GM19239 (cell line): ENCODE data around the gene SLIRP.
"Not testable (repeated sequence)": the region's sequence is repeated elsewhere in the genome, so short reads cannot be mapped to it uniquely, and the experiment has no call there.

ENCODE experiments used
- DNase-seq: peaks from one replicate; pipeline ENCODE4 v3.0.0; 2011; ENCODE audit warnings: low spot score; ENCODE audit not compliant: insufficient read length
- FAIRE-seq: peaks from 2 replicates; lab custom pipeline; 2011; peaks lifted over from hg19 to GRCh38; lab: Jason Lieb, UNC

SLIRP gene

GRCh38 chr14:77707724-77708408 lies at the start of gene SLIRP, which contains the start of gene ALKBH1:
TSS of gene SLIRP (plus strand) at chr14:77708103. CDS start at chr14:77708112, 9 bp downstream.
TSS of gene ALKBH1 (minus strand) at chr14:77708023. CDS start at chr14:77708004, 19 bp downstream.
- DNase-seq, result peak; percentile 89
- FAIRE-seq, result peak; percentile 79

- no peak for FAIRE-seq
- DNase-seq, result no peak
Observed at GRCh38 chr14:77659831-77660230, 48.1 kb upstream of the SLIRP start.

- no peak for DNase-seq
- FAIRE-seq, result no peak
Observed at GRCh38 chr14:77660754-77661153, 47.1 kb upstream of the SLIRP start.

- not testable (repeated sequence) for FAIRE-seq, DNase-seq
Observed at GRCh38 chr14:77661562-77661961, 46.3 kb upstream of the SLIRP start.

- FAIRE-seq, result no peak
- no peak for DNase-seq
Observed at GRCh38 chr14:77663293-77663692, 44.6 kb upstream of the SLIRP start.

GRCh38 chr14:77667331-77667730 lies 40.6 kb upstream of the SLIRP start:
- DNase-seq (no peak), FAIRE-seq (no peak)

- no peak for FAIRE-seq
Observed at GRCh38 chr14:77673193-77673592, 34.7 kb upstream of the SLIRP start.

GRCh38 chr14:77674931-77675330 lies 33.0 kb upstream of the SLIRP start:
- DNase-seq, result no peak
- no peak for FAIRE-seq

More at GRCh38 chr14:77673193-77673592, 34.7 kb upstream of the SLIRP start:
- DNase-seq, result no peak

- no peak for FAIRE-seq
Observed at GRCh38 chr14:77681196-77682157, 26.4 kb upstream of the SLIRP start.

GRCh38 chr14:77682158-77682553 lies 25.7 kb upstream of the SLIRP start:
- DNase-seq (no peak), FAIRE-seq (no peak)

More at GRCh38 chr14:77681196-77682157, 26.4 kb upstream of the SLIRP start:
- DNase-seq, result no peak

GRCh38 chr14:77691259-77691658 lies 16.6 kb upstream of the SLIRP start:
- DNase-seq, result no peak
- no peak for FAIRE-seq

GRCh38 chr14:77707355-77707723 lies 564 bp upstream of the SLIRP start:
- DNase-seq, result no peak

GRCh38 chr14:77708749-77709148 lies 846 bp downstream of the SLIRP start:
- DNase-seq (no peak), FAIRE-seq (no peak)

More at GRCh38 chr14:77707355-77707723, 564 bp upstream of the SLIRP start:
- peak; percentile 69 for FAIRE-seq

GRCh38 chr14:77709412-77709811 lies 1.5 kb downstream of the SLIRP start:
- no peak for FAIRE-seq

GRCh38 chr14:77710364-77710763 lies 2.5 kb downstream of the SLIRP start:
- no peak for DNase-seq
- FAIRE-seq, result no peak

More at GRCh38 chr14:77709412-77709811, 1.5 kb downstream of the SLIRP start:
- DNase-seq, result no peak

- no peak for DNase-seq
- FAIRE-seq, result no peak
Observed at GRCh38 chr14:77714926-77715325, 7.0 kb downstream of the SLIRP start.

GRCh38 chr14:77717608-77718305 lies 9.9 kb downstream of the SLIRP start:
- DNase-seq, result no peak
- peak; percentile 14 for FAIRE-seq

GRCh38 chr14:77721437-77721836 lies 13.5 kb downstream of the SLIRP start:
- DNase-seq, result no peak
- FAIRE-seq, result no peak

GRCh38 chr14:77722301-77722700 lies 14.4 kb downstream of the SLIRP start:
- FAIRE-seq (no peak), DNase-seq (no peak)

- DNase-seq (no peak), FAIRE-seq (no peak)
Observed at GRCh38 chr14:77730976-77731497, 23.1 kb downstream of the SLIRP start.
